ENCODE results near the gene ZMYND11. TPM values are rescaled to one million over a fixed set of nuclear protein-coding genes. Genes with fewer than 3 reads are reported as not detected.

The ZMYND11 gene
- total RNA-seq, 1 experiment from 2014 or later = 37.5 TPM

GRCh38 chr10:184174-184573 lies 48.9 kb downstream of the ZMYND11 start:
- H3K9me3 ChIP-seq (ENCODE audit: control insufficient read depth, insufficient read depth, low read depth, low read length) = no peaks in the 10 kb centered on the region
- H3K27me3 ChIP-seq (ENCODE audit: control insufficient read depth, insufficient read depth, low read length) = no peaks in the 10 kb centered on the region
- TF ChIP-seq CTCF (IDR thresholded peaks at IDR 0.05) (no peak), REST (IDR thresholded peaks at IDR 0.05; ENCODE audit: insufficient read depth in 1 of 2, low read depth in 2 of 2, low read length in 1 of 2) (no peak), TCF7L2 (IDR thresholded peaks at IDR 0.05; ENCODE audit: low read depth, low read length) (no peak), SIN3A (IDR thresholded peaks at IDR 0.05; ENCODE audit: borderline replicate concordance, insufficient read depth, low read depth, low read length) (no peak), POLR2AphosphoS5 (IDR thresholded peaks at IDR 0.05; ENCODE audit: low read depth, low read length) (no peak)
- DNase-seq (ENCODE audit: low read depth, low spot score) = no peak
- H3K36me3 ChIP-seq (ENCODE audit: control insufficient read depth, insufficient read depth, low read length) = no peaks in the 10 kb centered on the region; the same call in 1 of the 2 replicates
- no TSS peak for BruUV-seq (replicated peaks)
- CTCF ChIA-PET = no interaction called here
- H3K27ac ChIP-seq (ENCODE audit: low read length) = no peak overlapping the region
- H3K4me1 ChIP-seq (ENCODE audit: control insufficient read depth, insufficient read depth, low read length) = no peaks in the 10 kb centered on the region
- POLR2A ChIA-PET = no interaction called here
- intact Hi-C loops (cut with micrococcal nuclease; ENCODE audit: unreplicated experiment) (no loop called here), in situ Hi-C loops (cut with HindIII; ENCODE audit: low pct_unique_long_range_greater_than_20kb, low sequenced_read_pairs) (no loop called here)
- ATAC-seq = no peak
- H3K4me3 ChIP-seq (ENCODE audit: low read depth in 2 of 2, low read length in 2 of 2) = no peak overlapping the region

- POLR2A ChIA-PET = no interaction called here
- CTCF ChIA-PET = no interaction called here
- DNase-seq (ENCODE audit: low read depth, low spot score) = no peak
Measured at GRCh38 chr10:184911-185310, 49.7 kb downstream of the ZMYND11 start.

More at GRCh38 chr10:184911-185310, 49.7 kb downstream of the ZMYND11 start:
- TF ChIP-seq REST (IDR thresholded peaks at IDR 0.05; ENCODE audit: insufficient read depth in 1 of 2, low read depth in 2 of 2, low read length in 1 of 2) (no peak), CTCF (IDR thresholded peaks at IDR 0.05) (no peak), TCF7L2 (IDR thresholded peaks at IDR 0.05; ENCODE audit: low read depth, low read length) (no peak), POLR2AphosphoS5 (IDR thresholded peaks at IDR 0.05; ENCODE audit: low read depth, low read length) (no peak), SIN3A (IDR thresholded peaks at IDR 0.05; ENCODE audit: borderline replicate concordance, insufficient read depth, low read depth, low read length) (no peak)
- no TSS peak for BruUV-seq (replicated peaks)
- H3K9me3 ChIP-seq (ENCODE audit: control insufficient read depth, insufficient read depth, low read depth, low read length) = no peaks in the 10 kb centered on the region
- no peak for ATAC-seq
- no peak overlapping the region for H3K27ac ChIP-seq (ENCODE audit: low read length)
- H3K4me3 ChIP-seq (ENCODE audit: low read depth in 2 of 2, low read length in 2 of 2) = no peak overlapping the region
- H3K4me1 ChIP-seq (ENCODE audit: control insufficient read depth, insufficient read depth, low read length) = no peaks in the 10 kb centered on the region
- in situ Hi-C loops (cut with HindIII; ENCODE audit: low pct_unique_long_range_greater_than_20kb, low sequenced_read_pairs) = no loop called here
- intact Hi-C loops (cut with micrococcal nuclease; ENCODE audit: unreplicated experiment) = no loop called here
- no peaks in the 10 kb centered on the region; the same call in 1 of the 2 replicates for H3K36me3 ChIP-seq (ENCODE audit: control insufficient read depth, insufficient read depth, low read length)
- no peaks in the 10 kb centered on the region for H3K27me3 ChIP-seq (ENCODE audit: control insufficient read depth, insufficient read depth, low read length)

Measured in Panc1 (cell line).